Vagina (tissue), 2 donors: ENCODE results near the gene PCDHGB4. TPM values are rescaled to one million over a fixed set of nuclear protein-coding genes. Genes with fewer than 3 reads are reported as not detected.
"Not testable (repeated sequence)": the region's sequence is repeated elsewhere in the genome, so short reads cannot be mapped to it uniquely, and the experiment has no call there.

Experiments
- DNase-seq, 2 donors: peaks; one replicate each; pipeline ENCODE4 v3.0.0-alpha.2; 2017; ENCODE audit errors: extremely low spot score in 2 of 2
- H3K27ac ChIP-seq: fragments of 200-600 bp; sonication (generic); one replicate; pipeline ENCODE4 v1.5.1; 2019
- H3K27me3 ChIP-seq: fragments of 200-600 bp; sonication (generic); one replicate; pipeline ENCODE4 v1.5.1; 2019
- H3K36me3 ChIP-seq, 2 donors: fragments of 200-600 bp; sonication (generic); one replicate each; pipeline ENCODE4 v1.5.1; 2017 to 2019
- H3K4me1 ChIP-seq: fragments of 200-600 bp; sonication (generic); one replicate; pipeline ENCODE4 v1.5.1; 2019
- H3K4me3 ChIP-seq, 2 donors: fragments of 200-600 bp; sonication (generic); 1 replicate in 1 of 2; 2 replicates in 1 of 2; pipeline ENCODE4 v1.5.1; 2016 to 2019
- H3K9me3 ChIP-seq: fragments of 200-600 bp; sonication (generic); one replicate; pipeline ENCODE4 v1.5.1; 2019
- CTCF ChIP-seq, 3 experiments: fragments of 450-650 bp in 2 of 3; fragments of 200-600 bp in 1 of 3; sonication (generic) in 1 of 3; IDR thresholded peaks; one replicate each; pipeline ENCODE4 v1.5.1; 2017 to 2019; ENCODE audit warnings: antibody characterized with exemption in 3 of 3, mild to moderate bottlenecking in 2 of 3, moderate library complexity in 2 of 3
- POLR2A ChIP-seq, 2 donors: fragments of 450-650 bp; IDR thresholded peaks; one replicate each; pipeline ENCODE4 v1.6.1; 2017; ENCODE audit warnings: antibody characterized with exemption in 2 of 2, mild to moderate bottlenecking in 2 of 2, moderate library complexity in 2 of 2
- POLR2AphosphoS5 ChIP-seq, 2 donors: sonication (generic); formaldehyde crosslinking; IDR thresholded peaks; one replicate each; pipeline ENCODE4 v1.9.0; 2017; ENCODE audit warnings: antibody characterized with exemption in 2 of 2, mild to moderate bottlenecking in 2 of 2, low read depth in 1 of 2; ENCODE audit not compliant: insufficient read depth in 1 of 2
- intact Hi-C: fragments of 100-400 bp; cut with DNase I; formaldehyde crosslinking; loops from one replicate; pipeline ENCODE4 v1.15.1; 2023
- total RNA-seq: library from RNA; depleted of rRNA; stranded (reverse); fragments of >200 nt; gene quantifications from one replicate; pipeline ENCODE4 v1.2.3, GENCODE V29; 2016

The PCDHGB4 gene
- total RNA-seq, 1 donor from 2014 or later: 10.3 TPM

- TF ChIP-seq CTCF (IDR thresholded peaks at IDR 0.05): no peak
- TF ChIP-seq POLR2AphosphoS5 (IDR thresholded peaks at IDR 0.05; ENCODE audit: insufficient read depth in 1 of 2, low read depth in 1 of 2): no peak
- no peak for TF ChIP-seq POLR2A (IDR thresholded peaks at IDR 0.05)
Observed at GRCh38 chr5:141343953-141344463, 43.5 kb upstream of the PCDHGB4 start.

GRCh38 chr5:141345327-141345726 is 42.2 kb upstream of the PCDHGB4 start:
- TF ChIP-seq POLR2AphosphoS5 (IDR thresholded peaks at IDR 0.05; ENCODE audit: insufficient read depth in 1 of 2, low read depth in 1 of 2) (no peak), CTCF (IDR thresholded peaks at IDR 0.05) (no peak), POLR2A (IDR thresholded peaks at IDR 0.05) (no peak)
- DNase-seq: no peak
- Histone ChIP-seq H3K9me3 (peaks cover 17% of the 10 kb centered on the region), H3K4me1 (no peaks in the 10 kb centered on the region), H3K4me3 (no peak overlapping the region), H3K27ac (no peak overlapping the region), H3K36me3 (no peaks in the 10 kb centered on the region), H3K27me3 (no peaks in the 10 kb centered on the region)
- intact Hi-C loops: no loop called here

More at GRCh38 chr5:141343953-141344463, 43.5 kb upstream of the PCDHGB4 start:
- H3K27me3 ChIP-seq: no peaks in the 10 kb centered on the region
- H3K36me3 ChIP-seq: no peaks in the 10 kb centered on the region
- intact Hi-C loops: no loop called here
- H3K4me1 ChIP-seq: no peaks in the 10 kb centered on the region
- DNase-seq: no peak
- H3K9me3 ChIP-seq: peaks cover 26% of the 10 kb centered on the region
- no peak overlapping the region for H3K27ac ChIP-seq
- peak overlapping the region; percentile 7 to 22 for H3K4me3 ChIP-seq

GRCh38 chr5:141346017-141346416 is 41.5 kb upstream of the PCDHGB4 start:
- intact Hi-C loops, DNase-seq, H3K36me3 ChIP-seq, H3K27me3 ChIP-seq, H3K4me1 ChIP-seq, H3K27ac ChIP-seq, H3K4me3 ChIP-seq: not testable (repeated sequence)
- peaks cover 22% of the 10 kb centered on the region for H3K9me3 ChIP-seq

GRCh38 chr5:141349917-141350619 is 37.4 kb upstream of the PCDHGB4 start, which contains the start of gene PCDHGB1:
PCDHGB1 (plus strand) TSS chr5:141350099; CDS start chr5:141350261, 162 bp downstream.
- Histone ChIP-seq H3K27me3 (no peaks in the 10 kb centered on the region), H3K36me3 (no peaks in the 10 kb centered on the region), H3K9me3 (peaks cover 21% of the 10 kb centered on the region), H3K4me3 (no peak within 1 kb of the TSS), H3K27ac (no peak within 1 kb of the TSS), H3K4me1 (no peaks in the 10 kb centered on the region)
- TF ChIP-seq CTCF (IDR thresholded peaks at IDR 0.05) (no peak), POLR2A (IDR thresholded peaks at IDR 0.05) (no peak), POLR2AphosphoS5 (IDR thresholded peaks at IDR 0.05; ENCODE audit: insufficient read depth in 1 of 2, low read depth in 1 of 2) (no peak)
- DNase-seq: no peak
- intact Hi-C loops: no loop called here

GRCh38 chr5:141351591-141351990 is 35.9 kb upstream of the PCDHGB4 start:
- peaks cover 30% of the 10 kb centered on the region for H3K9me3 ChIP-seq
- intact Hi-C loops: no loop called here

More at GRCh38 chr5:141351591-141351990, 35.9 kb upstream of the PCDHGB4 start:
- TF ChIP-seq CTCF (IDR thresholded peaks at IDR 0.05): no peak
- no peak for TF ChIP-seq POLR2A (IDR thresholded peaks at IDR 0.05)
- no peak for TF ChIP-seq POLR2AphosphoS5 (IDR thresholded peaks at IDR 0.05; ENCODE audit: insufficient read depth in 1 of 2, low read depth in 1 of 2)
- Histone ChIP-seq H3K4me3 (no peak overlapping the region), H3K27me3 (no peaks in the 10 kb centered on the region), H3K36me3 (no peaks in the 10 kb centered on the region), H3K27ac (no peak overlapping the region), H3K4me1 (no peaks in the 10 kb centered on the region)
- no peak for DNase-seq
